ENCODE results near the gene TRIM62.
A peak's percentile ranks its signal among the peaks of the same experiment; 100 is the strongest.

TRIM62 gene

DNA sequence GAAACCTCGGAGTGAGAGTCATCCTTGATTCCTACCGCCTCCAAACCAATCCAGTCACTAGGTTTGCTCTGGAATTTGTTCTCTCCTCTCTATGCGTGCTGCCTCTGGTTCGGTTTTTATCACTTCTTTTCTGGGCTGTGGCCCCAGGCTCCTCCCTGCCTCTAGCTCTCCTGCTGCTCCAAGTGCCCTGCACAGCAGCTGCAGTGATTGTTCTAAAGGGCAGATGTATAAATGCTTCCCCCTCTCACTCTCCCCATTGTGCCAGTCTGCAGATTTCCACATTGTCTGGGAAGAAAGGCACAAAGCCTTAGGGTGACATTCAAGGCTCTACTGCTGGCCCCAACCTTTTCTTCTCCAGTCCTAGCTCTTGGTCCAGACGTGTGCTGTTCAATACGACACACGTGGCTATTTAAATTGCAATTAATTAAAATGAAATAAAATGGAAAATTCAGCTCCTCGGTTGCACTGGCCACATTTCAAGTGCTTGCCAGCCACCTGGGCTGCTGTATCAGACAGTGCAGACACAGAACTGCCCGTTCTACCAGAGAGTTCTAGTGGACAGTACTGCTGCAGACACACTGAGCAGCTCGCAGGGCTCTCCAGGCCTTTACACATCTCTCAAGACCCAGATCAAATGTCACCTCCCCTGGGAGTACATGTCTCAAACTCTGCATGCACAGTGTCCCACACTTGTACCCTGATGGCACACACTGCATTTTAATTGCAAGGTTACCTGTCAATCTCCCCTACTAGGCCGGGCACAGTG, 12.4 kb downstream of the TRIM62 start:
- Histone ChIP-seq H2BK120ac (ENCODE audit: low read depth, low read length) (no peak overlapping the region), H3K9me3 (ENCODE audit: control insufficient read depth, low read length) (no peaks in the 10 kb centered on the region), H4K8ac (ENCODE audit: low read length) (no peak overlapping the region), H3K27ac (ENCODE audit: low read length, poor library complexity, severe bottlenecking) (peak overlapping the region; percentile 71), H2BK5ac (ENCODE audit: low read depth, low read length, poor library complexity, severe bottlenecking) (no peak overlapping the region), H2AFZ (ENCODE audit: low read depth, low read length) (no peak overlapping the region), H3K4me1 (ENCODE audit: control insufficient read depth, insufficient read depth, low read depth, low read length) (peaks cover 48% of the 10 kb centered on the region), H2BK15ac (ENCODE audit: low read depth, poor library complexity, severe bottlenecking) (no peak overlapping the region), H3K18ac (ENCODE audit: low read depth in 1 of 2, low read length in 2 of 2) (no peak overlapping the region), H2BK12ac (ENCODE audit: low read length in 2 of 2) (no peak overlapping the region), H3K4me2 (ENCODE audit: low read length, poor library complexity, severe bottlenecking) (no peak overlapping the region), H2AK5ac (ENCODE audit: low read length, severe bottlenecking) (peak overlapping the region; percentile 42), H3K4me3 (ENCODE audit: insufficient read depth in 1 of 2, low read depth in 1 of 2, low read length in 2 of 2) (no peak overlapping the region), H3K4ac (ENCODE audit: low read depth in 1 of 2, low read length in 2 of 2) (no peak overlapping the region), H4K91ac (ENCODE audit: low read length) (no peak overlapping the region), H3K79me1 (replicated peaks; ENCODE audit: low read length, poor library complexity, severe bottlenecking) (peaks cover 19% of the 10 kb centered on the region), H3K14ac (ENCODE audit: low read length in 2 of 2) (no peak overlapping the region), H3K27me3 (ENCODE audit: control insufficient read depth in 1 of 2, insufficient read depth in 1 of 2, low read length in 2 of 2) (no peaks in the 10 kb centered on the region), H3K23ac (ENCODE audit: low read length in 2 of 2) (no peak overlapping the region), H3K9ac (ENCODE audit: low read length) (no peak overlapping the region), H3K36me3 (ENCODE audit: control insufficient read depth in 1 of 2, insufficient read depth in 2 of 2, low read depth in 1 of 2, low read length in 2 of 2) (peaks cover 4 to 48% of the 10 kb centered on the region in 2 experiments)
- WGBS, result 57% methylated on average over 11 of the region's 11 CpGs
- no peak for DNase-seq

DNA sequence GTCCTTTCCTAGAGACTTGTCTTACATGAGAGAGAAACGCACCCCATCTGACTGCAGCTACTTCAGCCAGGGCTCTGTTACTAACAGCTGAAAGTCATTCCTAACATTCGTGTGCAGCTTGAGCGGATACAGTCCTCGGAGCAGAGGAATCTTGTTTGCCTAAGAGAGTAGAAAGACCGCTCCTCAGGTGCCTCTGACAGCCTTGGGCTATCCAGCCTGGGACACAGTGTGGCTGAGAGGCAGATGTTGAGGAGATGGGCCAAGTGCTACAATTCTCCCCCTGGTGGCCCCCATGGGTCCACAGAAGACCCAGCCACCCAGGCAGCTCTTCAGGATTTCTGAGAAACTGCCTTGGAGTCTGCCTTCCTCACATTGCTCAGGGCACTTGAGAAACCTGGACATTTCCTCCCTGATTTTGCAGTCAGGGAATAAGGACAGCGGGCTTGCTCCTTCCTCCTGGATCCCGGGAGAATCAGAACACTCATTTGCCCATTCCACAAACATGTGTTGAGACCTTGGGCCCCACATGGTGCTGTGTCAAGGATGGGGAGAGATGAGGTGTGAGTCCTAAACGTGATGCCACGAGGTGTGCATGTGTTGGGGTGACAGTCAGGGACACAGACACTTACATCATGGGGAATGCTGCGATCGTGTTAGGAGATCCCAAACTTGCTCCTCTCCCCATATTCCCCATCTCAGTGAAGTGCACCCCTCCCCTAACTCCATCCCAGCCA, 13.1 kb downstream of the TRIM62 start:
- Histone ChIP-seq H3K9ac (ENCODE audit: low read length) (no peak overlapping the region), H3K4me2 (ENCODE audit: low read length, poor library complexity, severe bottlenecking) (no peak overlapping the region), H3K4me1 (ENCODE audit: control insufficient read depth, insufficient read depth, low read depth, low read length) (peaks cover 54% of the 10 kb centered on the region), H3K18ac (ENCODE audit: low read depth in 1 of 2, low read length in 2 of 2) (no peak overlapping the region), H3K27ac (ENCODE audit: low read length, poor library complexity, severe bottlenecking) (peak overlapping the region; percentile 71), H3K14ac (ENCODE audit: low read length in 2 of 2) (no peak overlapping the region), H3K9me3 (ENCODE audit: control insufficient read depth, low read length) (no peaks in the 10 kb centered on the region), H2BK120ac (ENCODE audit: low read depth, low read length) (no peak overlapping the region), H4K8ac (ENCODE audit: low read length) (no peak overlapping the region), H3K27me3 (ENCODE audit: control insufficient read depth in 1 of 2, insufficient read depth in 1 of 2, low read length in 2 of 2) (no peaks in the 10 kb centered on the region), H2AFZ (ENCODE audit: low read depth, low read length) (no peak overlapping the region), H3K79me1 (replicated peaks; ENCODE audit: low read length, poor library complexity, severe bottlenecking) (peaks cover 17% of the 10 kb centered on the region), H2BK5ac (ENCODE audit: low read depth, low read length, poor library complexity, severe bottlenecking) (no peak overlapping the region), H2AK5ac (ENCODE audit: low read length, severe bottlenecking) (peak overlapping the region; percentile 11), H3K23ac (ENCODE audit: low read length in 2 of 2) (peak overlapping the region in 1 of 2 experiments; percentile 34), H2BK15ac (ENCODE audit: low read depth, poor library complexity, severe bottlenecking) (no peak overlapping the region), H4K91ac (ENCODE audit: low read length) (peak overlapping the region; percentile 1), H3K36me3 (ENCODE audit: control insufficient read depth in 1 of 2, insufficient read depth in 2 of 2, low read depth in 1 of 2, low read length in 2 of 2) (peaks cover 4 to 52% of the 10 kb centered on the region in 2 experiments), H3K4me3 (ENCODE audit: insufficient read depth in 1 of 2, low read depth in 1 of 2, low read length in 2 of 2) (no peak overlapping the region), H3K4ac (ENCODE audit: low read depth in 1 of 2, low read length in 2 of 2) (no peak overlapping the region), H2BK12ac (ENCODE audit: low read length in 2 of 2) (no peak overlapping the region)
- no peak for DNase-seq
- WGBS, result 76% methylated on average over 11 of the region's 11 CpGs

DNA sequence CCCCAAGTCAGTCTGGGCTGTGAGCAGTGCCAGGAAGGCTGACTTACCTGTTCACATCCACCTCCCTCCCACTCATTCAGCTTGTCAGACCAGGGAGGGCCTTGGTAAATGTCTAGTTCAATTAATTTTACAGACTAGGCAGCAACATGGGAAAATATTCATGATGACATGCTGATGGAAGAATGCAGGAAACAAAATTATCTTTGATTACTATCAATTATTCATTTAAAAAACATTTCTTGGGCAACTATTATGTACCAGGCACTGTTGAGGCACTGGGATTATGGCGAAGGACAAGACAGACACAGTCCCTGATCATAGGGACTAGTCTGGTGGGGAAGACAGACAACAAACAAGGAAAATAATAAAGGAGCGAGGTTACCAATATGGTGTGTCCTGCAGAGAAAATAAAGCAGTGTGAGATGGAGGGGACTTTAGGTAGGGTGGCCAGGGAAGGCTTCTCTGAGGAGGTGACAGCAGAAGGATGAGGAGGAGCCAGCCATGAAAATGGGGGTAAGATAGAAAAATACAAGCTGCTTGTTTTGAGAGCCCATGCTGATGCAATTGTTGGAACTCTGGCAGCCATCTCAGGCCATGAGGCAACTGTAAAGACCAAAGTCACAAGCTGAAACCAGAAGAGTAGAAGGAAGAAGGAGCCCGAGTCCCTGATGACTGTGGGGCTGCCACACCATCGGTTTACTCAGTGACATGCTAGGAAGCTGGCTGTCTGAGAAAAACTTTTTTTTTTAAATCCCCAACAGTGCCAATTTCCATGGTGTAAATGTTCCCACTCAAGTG, 14.0 kb downstream of the TRIM62 start:
- H2AK5ac ChIP-seq (ENCODE audit: low read length, severe bottlenecking), result peak overlapping the region; percentile 95
- H3K79me1 ChIP-seq (replicated peaks; ENCODE audit: low read length, poor library complexity, severe bottlenecking), result peaks cover 16% of the 10 kb centered on the region
- H2BK15ac ChIP-seq (ENCODE audit: low read depth, poor library complexity, severe bottlenecking), result no peak overlapping the region
- H3K36me3 ChIP-seq (ENCODE audit: control insufficient read depth in 1 of 2, insufficient read depth in 2 of 2, low read depth in 1 of 2, low read length in 2 of 2), result peaks cover 4 to 46% of the 10 kb centered on the region in 2 experiments
- no peak overlapping the region for H3K9ac ChIP-seq (ENCODE audit: low read length)
- no peak overlapping the region for H3K4me2 ChIP-seq (ENCODE audit: low read length, poor library complexity, severe bottlenecking)
- 94% methylated on average over 3 of the region's 4 CpGs for WGBS
- H4K91ac ChIP-seq (ENCODE audit: low read length), result no peak overlapping the region
- H2BK12ac ChIP-seq (ENCODE audit: low read length in 2 of 2), result no peak overlapping the region
- no peak for DNase-seq
- no peak overlapping the region for H2AFZ ChIP-seq (ENCODE audit: low read depth, low read length)
- no peak overlapping the region for H2BK120ac ChIP-seq (ENCODE audit: low read depth, low read length)
- H3K18ac ChIP-seq (ENCODE audit: low read depth in 1 of 2, low read length in 2 of 2), result no peak overlapping the region
- H3K9me3 ChIP-seq (ENCODE audit: control insufficient read depth, low read length), result no peaks in the 10 kb centered on the region
- peak overlapping the region; percentile 71 for H3K27ac ChIP-seq (ENCODE audit: low read length, poor library complexity, severe bottlenecking)
- no peaks in the 10 kb centered on the region for H3K27me3 ChIP-seq (ENCODE audit: control insufficient read depth in 1 of 2, insufficient read depth in 1 of 2, low read length in 2 of 2)
- no peak overlapping the region for H3K4me3 ChIP-seq (ENCODE audit: insufficient read depth in 1 of 2, low read depth in 1 of 2, low read length in 2 of 2)
- no peak overlapping the region for H3K23ac ChIP-seq (ENCODE audit: low read length in 2 of 2)
- H3K14ac ChIP-seq (ENCODE audit: low read length in 2 of 2), result no peak overlapping the region
- no peak overlapping the region for H4K8ac ChIP-seq (ENCODE audit: low read length)
- H3K4ac ChIP-seq (ENCODE audit: low read depth in 1 of 2, low read length in 2 of 2), result no peak overlapping the region
- peaks cover 52% of the 10 kb centered on the region for H3K4me1 ChIP-seq (ENCODE audit: control insufficient read depth, insufficient read depth, low read depth, low read length)
- H2BK5ac ChIP-seq (ENCODE audit: low read depth, low read length, poor library complexity, severe bottlenecking), result no peak overlapping the region

DNA sequence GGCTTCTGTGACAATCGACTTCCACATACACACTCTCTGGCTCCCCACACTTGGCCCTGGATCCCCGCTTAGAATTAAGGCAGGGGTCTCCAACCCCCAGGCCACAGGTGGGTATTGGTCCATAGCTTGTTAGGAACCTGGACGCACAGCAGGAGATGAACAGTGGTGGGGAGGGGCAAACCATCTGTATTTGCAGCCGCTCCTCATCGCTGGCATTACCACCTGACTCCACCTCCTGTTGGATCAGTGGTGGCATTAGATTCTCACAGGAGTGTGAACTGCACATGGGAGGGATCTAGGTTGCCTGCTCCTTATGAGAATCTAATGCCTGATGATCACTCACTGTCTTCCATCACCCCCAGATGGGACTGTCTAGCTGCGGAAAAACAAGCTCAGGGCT, 16.0 kb downstream of the TRIM62 start:
- no peak overlapping the region for H3K14ac ChIP-seq (ENCODE audit: low read length in 2 of 2)
- H3K18ac ChIP-seq (ENCODE audit: low read depth in 1 of 2, low read length in 2 of 2), result no peak overlapping the region
- WGBS, result 77% methylated on average over 4 of the region's 6 CpGs
- H2BK120ac ChIP-seq (ENCODE audit: low read depth, low read length), result no peak overlapping the region
- no peak overlapping the region for H3K9ac ChIP-seq (ENCODE audit: low read length)
- H2BK5ac ChIP-seq (ENCODE audit: low read depth, low read length, poor library complexity, severe bottlenecking), result no peak overlapping the region
- peaks cover 0 to 5% of the 10 kb centered on the region in 2 experiments for H3K27me3 ChIP-seq (ENCODE audit: control insufficient read depth in 1 of 2, insufficient read depth in 1 of 2, low read length in 2 of 2)
- no peak for DNase-seq
- H3K23ac ChIP-seq (ENCODE audit: low read length in 2 of 2), result no peak overlapping the region
- peaks cover 62% of the 10 kb centered on the region for H3K4me1 ChIP-seq (ENCODE audit: control insufficient read depth, insufficient read depth, low read depth, low read length)
- H3K79me1 ChIP-seq (replicated peaks; ENCODE audit: low read length, poor library complexity, severe bottlenecking), result peaks cover 15% of the 10 kb centered on the region
- H4K91ac ChIP-seq (ENCODE audit: low read length), result no peak overlapping the region
- H2AFZ ChIP-seq (ENCODE audit: low read depth, low read length), result no peak overlapping the region
- H3K36me3 ChIP-seq (ENCODE audit: control insufficient read depth in 1 of 2, insufficient read depth in 2 of 2, low read depth in 1 of 2, low read length in 2 of 2), result peaks cover 4 to 39% of the 10 kb centered on the region in 2 experiments
- no peaks in the 10 kb centered on the region for H3K9me3 ChIP-seq (ENCODE audit: control insufficient read depth, low read length)
- no peak overlapping the region for H2BK15ac ChIP-seq (ENCODE audit: low read depth, poor library complexity, severe bottlenecking)
- H4K8ac ChIP-seq (ENCODE audit: low read length), result no peak overlapping the region
- H3K4me3 ChIP-seq (ENCODE audit: insufficient read depth in 1 of 2, low read depth in 1 of 2, low read length in 2 of 2), result no peak overlapping the region
- H3K27ac ChIP-seq (ENCODE audit: low read length, poor library complexity, severe bottlenecking), result peak overlapping the region; percentile 16
- H2BK12ac ChIP-seq (ENCODE audit: low read length in 2 of 2), result peak overlapping the region in 1 of 2 experiments; percentile 38
- H3K4me2 ChIP-seq (ENCODE audit: low read length, poor library complexity, severe bottlenecking), result no peak overlapping the region
- no peak overlapping the region for H3K4ac ChIP-seq (ENCODE audit: low read depth in 1 of 2, low read length in 2 of 2)
- H2AK5ac ChIP-seq (ENCODE audit: low read length, severe bottlenecking), result peak overlapping the region; percentile 28
